Measurements from ENCODE around the gene PIGQ.
A peak's percentile ranks its signal among the peaks of the same experiment; 100 is the strongest.

Gene PIGQ

DNA sequence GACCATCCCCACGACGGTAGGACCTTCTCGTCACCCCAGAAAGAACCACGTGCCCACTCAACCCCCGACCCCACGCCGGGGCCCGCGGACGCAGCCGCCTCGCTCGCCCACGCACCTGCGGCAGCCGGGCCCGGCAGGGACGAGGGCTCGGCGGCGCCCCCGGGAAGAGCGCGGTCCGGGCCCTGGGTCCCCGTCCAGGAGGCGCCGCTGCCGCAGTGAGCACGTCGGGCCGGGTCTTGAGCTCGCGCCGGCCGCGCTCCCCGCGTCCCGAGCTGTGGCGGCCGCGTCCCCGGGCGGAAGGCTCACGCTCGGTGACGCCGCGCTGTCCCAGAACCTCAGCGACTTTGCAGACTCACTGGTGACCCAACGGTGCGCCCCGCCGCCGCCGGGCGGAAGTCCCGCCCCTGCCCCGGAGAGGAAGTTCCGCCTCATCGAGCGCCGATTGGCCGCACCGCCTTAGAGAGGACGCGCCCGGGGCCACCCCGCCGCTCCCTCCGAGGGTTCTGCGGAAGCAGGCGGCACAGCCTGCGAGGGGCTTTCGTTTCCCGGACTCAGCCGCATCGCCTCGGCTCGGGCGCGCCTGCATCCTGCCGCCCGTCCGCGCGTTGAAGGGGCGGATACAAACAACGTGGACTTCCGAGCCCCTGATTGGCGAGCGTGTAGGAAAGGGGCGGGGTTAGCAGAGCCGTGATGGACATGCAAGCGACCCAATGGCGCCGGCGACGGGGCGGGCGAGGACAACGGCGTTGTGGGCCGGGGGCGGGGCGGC lies 19.3 kb downstream of the PIGQ start:
- no peak for TF ChIP-seq YY1 (IDR thresholded peaks at IDR 0.05; ENCODE audit: insufficient read depth, insufficient read length)
- no peak for TF ChIP-seq ZNF274 (IDR thresholded peaks at IDR 0.05; ENCODE audit: low read depth, low read length)
- peaks cover 22% of the 10 kb centered on the region for H3K4me1 ChIP-seq (ENCODE audit: insufficient read depth, insufficient read length)

GRCh38 chr16:589658-590187 lies 20.0 kb downstream of the PIGQ start, which contains the start of gene RAB40C:
RAB40C (plus strand) TSS chr16:590066; CDS start chr16:590292, 226 bp downstream.
- no peaks in the 10 kb centered on the region for H3K9me3 ChIP-seq (ENCODE audit: insufficient read depth, low read length)
- peaks cover 22% of the 10 kb centered on the region for H3K4me1 ChIP-seq (ENCODE audit: insufficient read depth, insufficient read length)
- peak within 1 kb of the TSS; percentile 97 for H3K4me3 ChIP-seq (ENCODE audit: insufficient read length, low read depth)
- peak within 1 kb of the TSS; percentile 99 for H3K9ac ChIP-seq (ENCODE audit: insufficient read length, low read depth)
- H3K36me3 ChIP-seq (ENCODE audit: insufficient read depth, insufficient read length, low read length) = peaks cover 23% of the 10 kb centered on the region
- DNase-seq (ENCODE audit: low read depth, low spot score) = peak; percentile 97
- peaks cover 66% of the 10 kb centered on the region for H3K27me3 ChIP-seq (ENCODE audit: insufficient read depth, insufficient read length)
- TF ChIP-seq ZNF274 (IDR thresholded peaks at IDR 0.05; ENCODE audit: low read depth, low read length) (no peak), YY1 (IDR thresholded peaks at IDR 0.05; ENCODE audit: insufficient read depth, insufficient read length) (no peak), SUZ12 (IDR thresholded peaks at IDR 0.05; ENCODE audit: extremely low read depth, insufficient read depth, insufficient read length) (no peak)

More for the DNA sequence above, 19.3 kb downstream of the PIGQ start:
- H3K4me3 ChIP-seq (ENCODE audit: insufficient read length, low read depth) = peak overlapping the region; percentile 97
- peak; percentile 93 for DNase-seq (ENCODE audit: low read depth, low spot score)
- H3K9ac ChIP-seq (ENCODE audit: insufficient read length, low read depth) = peak overlapping the region; percentile 96
- peaks cover 23% of the 10 kb centered on the region for H3K36me3 ChIP-seq (ENCODE audit: insufficient read depth, insufficient read length, low read length)
- peaks cover 60% of the 10 kb centered on the region for H3K27me3 ChIP-seq (ENCODE audit: insufficient read depth, insufficient read length)
- no peaks in the 10 kb centered on the region for H3K9me3 ChIP-seq (ENCODE audit: insufficient read depth, low read length)

DNA sequence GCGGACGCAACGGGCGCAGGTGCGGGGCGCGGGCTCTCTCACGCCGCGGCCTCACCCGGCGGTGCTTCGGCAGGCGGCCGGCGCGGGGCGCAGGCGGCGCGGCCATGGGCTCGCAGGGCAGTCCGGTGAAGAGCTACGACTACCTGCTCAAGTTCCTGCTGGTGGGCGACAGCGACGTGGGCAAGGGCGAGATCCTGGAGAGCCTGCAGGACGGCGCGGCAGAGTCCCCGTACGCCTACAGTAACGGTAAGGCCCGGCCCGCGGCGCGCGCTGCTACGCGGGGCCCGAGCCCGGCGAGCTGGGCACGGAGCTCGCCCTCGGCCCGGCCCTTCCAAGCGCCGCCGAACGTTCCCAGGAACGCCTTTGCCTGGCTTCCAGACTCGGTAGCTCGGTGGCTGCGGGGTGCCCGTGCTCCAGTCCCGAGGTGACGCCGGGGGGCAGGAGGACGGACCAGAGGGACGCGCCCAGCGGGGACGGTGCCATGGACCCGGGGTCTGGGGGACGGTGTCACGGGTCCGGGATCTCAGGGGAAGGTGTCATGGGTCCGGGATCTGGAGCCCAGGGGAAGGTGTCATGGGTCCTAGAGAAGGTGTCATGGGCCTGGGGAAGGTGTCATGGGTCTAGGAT lies 20.5 kb downstream of the PIGQ start:
- peaks cover 20% of the 10 kb centered on the region for H3K4me1 ChIP-seq (ENCODE audit: insufficient read depth, insufficient read length)
- DNase-seq (ENCODE audit: low read depth, low spot score) = no peak
- no peaks in the 10 kb centered on the region for H3K9me3 ChIP-seq (ENCODE audit: insufficient read depth, low read length)
- H3K9ac ChIP-seq (ENCODE audit: insufficient read length, low read depth) = peak overlapping the region; percentile 99
- peaks cover 23% of the 10 kb centered on the region for H3K36me3 ChIP-seq (ENCODE audit: insufficient read depth, insufficient read length, low read length)
- H3K27me3 ChIP-seq (ENCODE audit: insufficient read depth, insufficient read length) = peaks cover 70% of the 10 kb centered on the region
- TF ChIP-seq SUZ12 (IDR thresholded peaks at IDR 0.05; ENCODE audit: extremely low read depth, insufficient read depth, insufficient read length) (no peak), ZNF274 (IDR thresholded peaks at IDR 0.05; ENCODE audit: low read depth, low read length) (no peak), YY1 (IDR thresholded peaks at IDR 0.05; ENCODE audit: insufficient read depth, insufficient read length) (no peak)
- H3K4me3 ChIP-seq (ENCODE audit: insufficient read length, low read depth) = peak overlapping the region; percentile 94

DNA sequence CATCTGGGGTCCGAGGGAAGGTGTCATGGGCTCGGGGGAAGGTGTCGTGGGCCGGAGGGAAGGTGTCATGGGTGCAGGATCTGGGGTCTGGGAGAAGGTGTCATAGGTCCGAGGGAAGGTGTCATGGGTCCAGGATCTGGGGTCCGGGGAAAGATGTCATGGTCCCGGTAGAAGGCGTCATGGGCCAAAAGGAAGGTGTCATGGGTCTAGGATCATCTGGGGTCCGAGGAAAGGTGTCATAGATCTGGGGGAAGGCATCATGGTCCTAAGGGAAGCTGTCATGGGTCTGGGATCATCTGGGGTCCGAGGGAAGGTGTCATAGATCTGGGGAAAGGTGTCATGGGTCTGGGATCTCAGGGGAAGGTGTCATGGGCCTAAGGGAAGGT lies 21.0 kb downstream of the PIGQ start:
- peaks cover 67% of the 10 kb centered on the region for H3K27me3 ChIP-seq (ENCODE audit: insufficient read depth, insufficient read length)
- no peak for DNase-seq (ENCODE audit: low read depth, low spot score)
- H3K9ac ChIP-seq (ENCODE audit: insufficient read length, low read depth) = peak overlapping the region; percentile 99
- peaks cover 20% of the 10 kb centered on the region for H3K4me1 ChIP-seq (ENCODE audit: insufficient read depth, insufficient read length)
- peaks cover 23% of the 10 kb centered on the region for H3K36me3 ChIP-seq (ENCODE audit: insufficient read depth, insufficient read length, low read length)
- no peak for TF ChIP-seq SUZ12 (IDR thresholded peaks at IDR 0.05; ENCODE audit: extremely low read depth, insufficient read depth, insufficient read length)
- TF ChIP-seq YY1 (IDR thresholded peaks at IDR 0.05; ENCODE audit: insufficient read depth, insufficient read length) = no peak
- no peak for TF ChIP-seq ZNF274 (IDR thresholded peaks at IDR 0.05; ENCODE audit: low read depth, low read length)
- H3K4me3 ChIP-seq (ENCODE audit: insufficient read length, low read depth) = peak overlapping the region; percentile 94
- H3K9me3 ChIP-seq (ENCODE audit: insufficient read depth, low read length) = no peaks in the 10 kb centered on the region

GRCh38 chr16:591231-591630 lies 21.5 kb downstream of the PIGQ start:
- Histone ChIP-seq H3K4me1 (ENCODE audit: insufficient read depth, insufficient read length) (peaks cover 19% of the 10 kb centered on the region), H3K36me3 (ENCODE audit: insufficient read depth, insufficient read length, low read length) (peaks cover 27% of the 10 kb centered on the region), H3K27me3 (ENCODE audit: insufficient read depth, insufficient read length) (peaks cover 65% of the 10 kb centered on the region), H3K4me3 (ENCODE audit: insufficient read length, low read depth) (no peak overlapping the region), H3K9me3 (ENCODE audit: insufficient read depth, low read length) (no peaks in the 10 kb centered on the region), H3K9ac (ENCODE audit: insufficient read length, low read depth) (no peak overlapping the region)
- TF ChIP-seq ZNF274 (IDR thresholded peaks at IDR 0.05; ENCODE audit: low read depth, low read length) (no peak), SUZ12 (IDR thresholded peaks at IDR 0.05; ENCODE audit: extremely low read depth, insufficient read depth, insufficient read length) (no peak), YY1 (IDR thresholded peaks at IDR 0.05; ENCODE audit: insufficient read depth, insufficient read length) (no peak)
- DNase-seq (ENCODE audit: low read depth, low spot score) = no peak

- peaks cover 34% of the 10 kb centered on the region for H3K36me3 ChIP-seq (ENCODE audit: insufficient read depth, insufficient read length, low read length)
- TF ChIP-seq ZNF274 (IDR thresholded peaks at IDR 0.05; ENCODE audit: low read depth, low read length) (no peak), SUZ12 (IDR thresholded peaks at IDR 0.05; ENCODE audit: extremely low read depth, insufficient read depth, insufficient read length) (no peak), YY1 (IDR thresholded peaks at IDR 0.05; ENCODE audit: insufficient read depth, insufficient read length) (no peak)
- peak overlapping the region; percentile 42 for H3K9ac ChIP-seq (ENCODE audit: insufficient read length, low read depth)
- H3K27me3 ChIP-seq (ENCODE audit: insufficient read depth, insufficient read length) = peaks cover 59% of the 10 kb centered on the region
- no peak overlapping the region for H3K4me3 ChIP-seq (ENCODE audit: insufficient read length, low read depth)
- H3K4me1 ChIP-seq (ENCODE audit: insufficient read depth, insufficient read length) = peaks cover 15% of the 10 kb centered on the region
- no peaks in the 10 kb centered on the region for H3K9me3 ChIP-seq (ENCODE audit: insufficient read depth, low read length)
- DNase-seq (ENCODE audit: low read depth, low spot score) = no peak
Measured at GRCh38 chr16:591892-592517, 22.2 kb downstream of the PIGQ start.

Data from NT2/D1 (cell line).